ENCODE measurements around the gene TMEM235.

- no peak for TF ChIP-seq CTCF (IDR thresholded peaks at IDR 0.05)
- no peak for TF ChIP-seq ZFX (IDR thresholded peaks at IDR 0.05; ENCODE audit: borderline replicate concordance)
These were observed 36.0 kb downstream of the TMEM235 start for GRCh38 chr17:78267253-78268073.
